HG03108 (cell line): ENCODE results near the gene SELENOO.

ENCODE experiments used
- ATAC-seq: cut with Tn5 transposase; IDR thresholded peaks from one replicate; pipeline ENCODE4 v1.9.1; 2021; ENCODE audit warnings: moderate library complexity; ENCODE audit not compliant: unreplicated experiment

SELENOO gene

GRCh38 chr22:50232481-50233151 lies 31.8 kb downstream of the SELENOO start:
- no peak for ATAC-seq

GRCh38 chr22:50233223-50233622 lies 32.4 kb downstream of the SELENOO start:
- ATAC-seq: no peak

GRCh38 chr22:50236731-50237409 lies 36.1 kb downstream of the SELENOO start:
- no peak for ATAC-seq

- no peak for ATAC-seq
These were observed 37.9 kb downstream of the SELENOO start for GRCh38 chr22:50238755-50239154.

- no peak for ATAC-seq
These were observed 41.7 kb downstream of the SELENOO start for GRCh38 chr22:50242406-50242949.

DNA sequence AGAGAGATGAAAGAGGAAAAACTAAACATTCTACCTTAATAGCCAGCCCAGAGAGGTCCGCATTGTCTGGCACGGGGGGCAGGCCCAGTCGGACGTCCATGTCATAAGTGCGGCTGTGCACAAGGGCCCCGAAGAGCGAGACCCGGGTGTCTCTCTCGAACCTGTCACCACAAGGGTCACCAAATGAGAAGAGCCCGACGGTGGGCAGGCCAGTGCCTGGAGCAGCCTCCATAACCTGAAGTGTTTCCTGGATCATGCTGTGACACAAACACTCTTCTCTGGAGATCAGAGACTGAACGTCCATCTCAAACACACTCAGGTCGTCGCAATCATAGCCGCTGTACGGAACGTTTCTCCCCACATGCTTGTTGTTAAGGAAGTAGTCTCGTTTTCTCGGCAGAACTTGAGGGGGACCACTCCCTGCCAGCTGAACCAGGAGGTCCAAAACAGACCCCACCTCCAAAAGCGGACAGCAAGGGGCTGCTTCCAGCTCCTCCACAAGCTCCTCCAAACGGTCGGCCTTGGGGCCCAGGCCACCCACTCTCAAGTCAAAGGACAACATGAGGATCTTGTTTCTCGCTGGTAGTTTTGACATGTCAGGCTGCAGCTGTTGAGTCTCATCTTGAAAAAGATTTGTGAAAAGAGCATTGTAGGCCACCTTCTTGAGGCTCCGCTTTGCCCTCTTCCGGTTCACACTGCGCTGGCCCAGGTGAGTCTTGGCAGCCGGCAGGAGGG lies 43.0 kb downstream of the SELENOO start:
- ATAC-seq: peak; percentile 3

- peak; percentile 51 for ATAC-seq
These were observed 43.8 kb downstream of the SELENOO start, which contains the start of gene TUBGCP6 for GRCh38 chr22:50244420-50245213. Gene TUBGCP6 (minus strand): TSS chr22:50245023. CDS start chr22:50244459, 564 bp downstream.

DNA sequence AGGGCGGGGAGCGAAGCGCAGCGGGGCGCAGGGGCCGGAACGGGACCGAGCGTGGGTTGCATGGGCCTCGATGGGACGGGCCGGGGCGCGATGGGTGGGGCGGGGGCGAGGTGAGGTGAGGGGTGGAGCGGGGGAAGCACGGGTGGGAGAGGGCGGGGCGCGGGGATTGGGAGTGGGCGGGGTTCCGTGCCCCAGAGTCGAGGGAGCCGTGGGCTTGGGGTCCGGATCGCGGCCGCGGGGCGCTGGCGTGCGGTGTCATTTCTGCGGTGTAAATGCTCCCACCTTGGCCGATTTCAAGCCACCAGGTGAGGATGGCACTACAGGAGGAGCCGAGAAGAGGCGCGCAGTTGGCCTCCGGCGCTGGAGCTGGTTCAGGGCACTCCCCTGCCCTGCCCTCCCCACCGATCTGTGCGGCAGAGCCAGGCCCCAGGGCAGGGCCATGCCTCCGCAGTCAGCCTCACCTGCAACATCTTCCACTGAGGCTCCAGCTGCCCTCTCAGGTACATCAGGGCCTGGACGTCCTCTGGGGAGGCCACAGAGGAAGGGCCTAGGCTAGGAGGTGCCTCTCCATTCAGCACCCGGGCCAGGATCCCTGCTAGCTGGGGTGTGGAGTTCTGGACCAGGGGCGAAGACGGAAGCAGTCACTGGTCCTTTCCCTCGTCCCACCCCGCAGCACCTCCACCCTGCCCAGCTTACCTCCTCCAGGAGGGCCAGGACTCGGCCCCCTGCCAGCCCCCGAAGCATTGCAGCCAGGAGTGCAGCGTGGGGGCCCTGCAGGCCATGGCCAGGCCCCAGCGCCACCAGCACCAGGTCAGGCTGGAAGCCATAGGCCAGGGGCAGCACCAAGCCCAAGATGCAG lies 44.6 kb downstream of the SELENOO start:
- no peak for ATAC-seq

DNA sequence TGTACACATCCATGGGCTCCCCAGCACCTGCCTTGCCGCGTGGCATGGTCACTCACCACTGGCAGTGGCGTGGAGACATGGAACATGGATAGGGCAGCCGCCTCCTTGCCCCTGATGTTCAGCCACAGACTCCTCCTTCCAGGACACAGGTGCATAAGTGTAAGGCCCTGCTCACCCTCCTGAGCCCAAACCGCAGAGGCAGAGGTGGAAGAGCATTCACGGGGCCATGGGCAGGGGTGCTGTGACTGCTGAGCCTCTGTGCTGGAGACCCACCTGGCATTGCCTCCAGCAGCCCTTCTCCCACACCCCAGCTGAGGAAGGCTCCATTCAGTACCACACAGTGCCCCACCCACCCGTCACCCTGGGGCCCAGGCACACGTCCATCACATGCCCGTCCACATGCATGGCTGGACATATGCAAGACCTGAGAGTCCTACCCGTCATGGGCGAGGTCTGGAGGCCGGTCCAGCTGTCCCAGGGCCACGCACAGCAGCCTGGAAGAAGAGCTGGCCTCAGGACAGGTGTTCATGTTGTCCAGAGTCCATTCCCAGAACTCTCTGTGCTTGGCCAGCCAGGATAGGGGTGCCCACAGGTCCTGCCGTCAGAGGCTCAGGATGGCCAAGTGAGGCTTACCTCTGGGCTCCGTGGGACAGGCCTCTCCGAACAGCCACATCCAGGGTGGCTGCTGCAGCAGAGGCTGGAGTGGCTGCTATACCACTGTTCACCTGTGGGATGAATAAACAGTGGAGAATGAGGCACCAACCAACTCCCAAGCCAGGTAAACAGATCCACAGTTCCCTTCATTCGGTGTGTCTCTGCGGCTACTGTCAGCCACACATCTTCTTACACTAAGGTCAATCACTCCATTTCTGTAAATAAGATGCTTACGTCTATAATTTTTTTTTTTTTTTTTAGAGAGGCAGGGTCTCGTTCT lies 45.7 kb downstream of the SELENOO start:
- ATAC-seq: no peak

- ATAC-seq: no peak
These were observed 46.9 kb downstream of the SELENOO start for GRCh38 chr22:50247748-50248147.

- no peak for ATAC-seq
These were observed 47.6 kb downstream of the SELENOO start for GRCh38 chr22:50248196-50249081.

DNA sequence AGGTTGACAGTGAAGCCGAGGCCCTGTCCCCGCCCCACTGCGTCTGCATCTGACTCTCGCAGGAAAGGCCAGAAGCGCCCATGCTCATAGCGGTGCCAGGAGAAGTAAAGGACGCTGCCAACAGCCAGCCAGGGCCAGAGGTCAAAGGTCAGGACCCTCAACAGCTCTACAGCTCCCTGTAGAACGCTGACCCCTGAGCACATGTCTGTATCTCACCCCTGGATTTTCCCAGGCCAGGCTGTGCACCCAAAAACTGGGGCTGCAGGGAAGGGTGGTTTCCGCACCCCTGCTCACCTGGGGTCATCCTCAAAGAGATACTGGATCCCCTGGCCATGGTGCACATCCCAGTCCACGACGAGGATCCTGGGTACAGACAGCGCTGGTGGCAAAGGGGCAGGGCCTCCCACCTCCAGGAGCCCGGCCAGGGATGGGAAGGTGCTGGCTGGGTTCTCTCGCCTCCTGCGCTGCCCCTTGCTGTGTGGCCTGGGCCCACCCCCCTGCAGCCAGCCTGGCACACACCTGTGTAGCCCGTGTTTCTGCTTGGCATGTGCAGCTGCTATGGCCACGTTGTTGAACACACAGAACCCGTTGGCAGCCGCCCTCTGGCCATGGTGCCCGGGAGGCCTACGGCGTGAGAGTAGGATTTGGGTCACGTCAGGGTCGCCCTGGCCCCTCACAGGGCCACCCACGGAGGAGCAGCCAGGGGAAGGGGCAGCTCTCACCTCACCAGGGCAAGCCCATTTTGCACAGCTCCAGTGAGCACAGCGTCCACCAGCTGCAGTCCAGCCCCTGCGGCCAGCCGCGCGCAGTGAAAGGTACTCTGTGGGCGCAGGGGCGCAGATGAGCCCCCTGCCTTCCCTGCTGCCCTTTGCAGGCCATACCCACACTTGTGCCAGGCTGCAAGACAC lies 48.8 kb downstream of the SELENOO start:
- no peak for ATAC-seq

DNA sequence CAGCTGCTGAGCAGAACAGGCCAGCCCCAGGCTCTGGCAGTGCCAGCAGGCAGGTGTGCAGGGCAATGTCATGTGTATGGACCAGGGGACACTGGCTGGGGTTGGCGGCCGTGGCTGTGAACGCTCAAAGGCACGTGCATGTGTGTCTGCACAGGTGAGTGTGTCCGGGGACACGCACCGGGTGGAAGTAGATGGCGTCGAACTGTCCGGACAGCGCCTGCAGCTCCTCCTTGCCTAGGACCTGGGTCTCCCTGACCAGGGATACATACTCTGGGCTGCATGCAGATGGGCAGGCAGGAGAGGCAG lies 49.4 kb downstream of the SELENOO start:
- ATAC-seq: no peak

DNA sequence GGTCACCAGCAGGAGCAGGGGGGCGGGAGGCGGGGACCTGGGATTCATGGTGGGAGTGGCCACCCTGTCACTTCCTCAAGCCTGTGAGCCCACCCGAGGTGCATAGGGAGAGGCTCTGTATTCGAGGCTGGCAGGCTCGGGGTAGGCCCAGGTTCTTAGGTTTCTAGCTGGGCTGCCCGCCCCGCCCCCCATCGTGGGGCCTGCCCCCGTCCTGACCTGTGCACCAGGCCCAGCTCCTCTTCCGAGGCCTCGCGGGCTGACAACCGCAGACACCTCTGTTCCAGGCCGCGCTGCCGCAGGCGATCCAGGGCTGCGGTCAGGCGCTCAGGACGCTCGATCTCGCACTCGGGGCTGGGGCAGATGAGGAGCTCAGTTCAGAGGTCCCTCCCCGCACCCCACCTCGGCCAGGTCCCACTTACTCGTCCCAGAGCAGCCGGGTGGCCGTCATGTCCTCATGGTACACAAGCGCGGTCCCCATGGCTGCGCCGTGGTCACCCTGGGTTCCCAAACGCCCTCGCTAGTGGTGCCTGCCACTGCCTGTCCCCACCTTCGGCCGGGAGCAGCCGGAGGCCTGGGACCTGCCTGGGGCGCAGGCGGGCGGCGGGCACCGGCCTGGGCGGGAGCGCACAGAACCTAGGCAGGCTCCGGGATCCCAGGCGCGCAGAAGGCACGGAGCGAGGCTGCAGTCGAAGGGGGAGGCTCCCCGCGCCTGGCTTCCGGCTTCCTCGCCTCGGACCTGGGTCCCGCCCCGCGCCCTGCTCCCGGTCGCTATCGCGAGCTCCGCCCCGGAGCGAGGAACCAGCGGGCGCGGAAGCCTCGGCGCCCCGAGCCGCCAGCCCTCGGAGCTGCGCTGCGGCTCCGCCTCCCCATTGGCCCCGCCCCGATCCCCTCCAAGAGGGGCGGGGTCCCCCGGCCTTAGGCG lies 50.0 kb downstream of the SELENOO start, which contains the start of gene HDAC10:
TSS of gene HDAC10 (minus strand) at position 711 of the 922 bp plus-strand sequence. CDS start at position 478, 233 bp downstream.
- peak; percentile 56 for ATAC-seq

DNA sequence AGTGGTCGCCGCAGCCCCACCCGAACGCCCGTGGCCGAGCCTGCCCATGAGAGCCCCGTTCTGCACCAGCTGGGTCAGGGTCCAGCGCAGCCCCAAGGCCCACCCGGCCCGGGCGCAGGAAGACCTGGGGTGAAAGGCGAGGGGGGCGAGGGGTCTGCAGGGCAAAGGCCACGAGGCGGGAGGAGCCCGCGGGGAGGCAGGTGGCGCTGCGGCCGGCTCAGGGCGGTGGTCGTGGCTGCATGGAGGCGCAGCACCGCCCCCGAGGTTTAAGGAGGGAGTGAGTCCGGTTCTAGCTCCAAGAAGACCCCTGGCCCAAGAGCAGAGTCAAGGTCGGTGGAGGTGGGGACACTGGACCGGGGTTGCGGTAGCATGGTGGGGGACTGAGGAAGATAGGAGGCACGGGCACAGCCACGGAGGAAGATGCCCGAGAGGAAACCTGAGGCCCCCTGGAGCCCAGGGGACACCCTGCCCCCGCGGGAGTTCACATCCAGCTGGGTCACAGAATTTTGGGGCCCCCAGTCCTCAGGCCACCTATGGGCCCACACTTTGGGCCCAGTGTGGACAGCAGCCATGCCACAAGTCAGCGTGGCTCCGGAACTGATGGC lies 50.8 kb downstream of the SELENOO start:
- ATAC-seq: no peak
